Endothelial cell of umbilical vein (primary cell): Measurements from ENCODE around the gene CYP2D6. TPM values are rescaled to one million over a fixed set of nuclear protein-coding genes. Genes with fewer than 3 reads are reported as not detected.

Experiments
- BruUV-seq: library from RNA; stranded (reverse); fragments of 400-500 nt; replicated peaks from 2 replicates; lab custom pipeline; 2021; lab: Mats Ljungman, UMichigan
- CTCF ChIA-PET: fragments of 300-600, 350-600 bp; sonication (Branson Sonifier 250); formaldehyde crosslinking; loops from one replicate; lab custom pipeline; 2021; ENCODE audit warnings: antibody characterized with exemption, inconsistent platforms; lab: Charles Lee
- POLR2A ChIA-PET: fragments of 300-600, 350-600 bp; sonication (Branson Sonifier 250); formaldehyde crosslinking; loops from one replicate; lab custom pipeline; 2021; ENCODE audit warnings: antibody characterized with exemption, inconsistent platforms; lab: Charles Lee
- DNase-seq: peaks from one replicate; pipeline ENCODE4 v3.0.0-alpha.2; 2011; ENCODE audit warnings: low read depth, low spot score
- FAIRE-seq: peaks from 2 replicates; lab custom pipeline; 2011; peaks lifted over from hg19 to GRCh38; lab: Jason Lieb, UNC
- H2AFZ ChIP-seq: 2 replicates; pipeline ENCODE4 v1.6.0; 2012; ENCODE audit warnings: low read depth, low read length, control low read depth, inconsistent platforms
- H3K27ac ChIP-seq: 2 replicates; pipeline ENCODE4 v1.5.1; 2011; ENCODE audit warnings: low read depth, mild to moderate bottlenecking, control low read depth, low read length, moderate library complexity; ENCODE audit not compliant: insufficient read depth
- H3K27me3 ChIP-seq, 2 experiments: 2 replicates each; pipeline versions ENCODE4 v1.6.0 to v1.6.1; 2011; ENCODE audit warnings: low read length in 2 of 2, mixed read lengths in 1 of 2; ENCODE audit not compliant: control insufficient read depth in 2 of 2, insufficient read depth in 2 of 2
- H3K36me3 ChIP-seq, 2 experiments: 2 replicates in 1 of 2; 3 replicates in 1 of 2; pipeline ENCODE4 v1.5.1; 2011; ENCODE audit warnings: low read length in 2 of 2, mild to moderate bottlenecking in 1 of 2, moderate library complexity in 1 of 2; ENCODE audit not compliant: control insufficient read depth in 2 of 2, insufficient read depth in 2 of 2; ENCODE audit errors: extremely low read depth in 1 of 2
- H3K4me1 ChIP-seq: 3 replicates; pipeline ENCODE4 v1.5.1; 2011; ENCODE audit warnings: mild to moderate bottlenecking, low read length; ENCODE audit not compliant: control insufficient read depth, insufficient read depth; ENCODE audit errors: extremely low read depth
- H3K4me2 ChIP-seq: 2 replicates; pipeline ENCODE4 v1.6.1; 2011; ENCODE audit warnings: low read length, control low read depth, mixed read lengths; ENCODE audit not compliant: insufficient read depth
- H3K4me3 ChIP-seq, 3 experiments: fragments of 200-600 bp in 1 of 3; sonication (generic), shearing (Covaris generic) in 1 of 3; replicated peaks in 1 of 3; 2 replicates each; pipeline ENCODE4 v1.5.1; 2011 to 2016; ENCODE audit warnings: control low read depth in 3 of 3, low read length in 3 of 3, mild to moderate bottlenecking in 2 of 3, inconsistent platforms in 1 of 3, low read depth in 1 of 3, moderate library complexity in 1 of 3; ENCODE audit not compliant: insufficient read depth in 1 of 3
- H3K79me2 ChIP-seq: 2 replicates; pipeline ENCODE4 v1.6.0; 2012; ENCODE audit warnings: low read length, inconsistent platforms; ENCODE audit not compliant: control insufficient read depth, insufficient read depth
- H3K9ac ChIP-seq: replicated peaks from 2 replicates; pipeline ENCODE3; 2011; ENCODE audit warnings: low read length, control low read depth; ENCODE audit not compliant: insufficient read depth; ENCODE audit errors: extremely low read depth
- H3K9me1 ChIP-seq: replicated peaks from 3 replicates; pipeline ENCODE4 v1.6.0; 2011; ENCODE audit warnings: mild to moderate bottlenecking, low read length; ENCODE audit not compliant: control insufficient read depth, insufficient read depth; ENCODE audit errors: extremely low read depth
- H3K9me3 ChIP-seq: replicated peaks from 2 replicates; pipeline ENCODE4 v1.5.1; 2012; ENCODE audit warnings: low read length, inconsistent platforms; ENCODE audit not compliant: control insufficient read depth, insufficient read depth
- H4K20me1 ChIP-seq: replicated peaks from 2 replicates; pipeline ENCODE3; 2011; ENCODE audit warnings: mild to moderate bottlenecking, low read length; ENCODE audit not compliant: control insufficient read depth, insufficient read depth; ENCODE audit errors: extremely low read depth
- CTCF ChIP-seq, 2 donors: IDR thresholded peaks; 1 replicate in 1 of 2; 2 replicates in 1 of 2; pipeline ENCODE4 v1.5.1; 2011; ENCODE audit warnings: low read length in 2 of 2, mild to moderate bottlenecking in 2 of 2, moderate library complexity in 2 of 2, control low read depth in 1 of 2, inconsistent platforms in 1 of 2, low read depth in 1 of 2; ENCODE audit not compliant: insufficient read depth in 1 of 2; ENCODE audit errors: extremely low read depth in 1 of 2
- EZH2 ChIP-seq: IDR thresholded peaks from 2 replicates; pipeline ENCODE4 v1.6.1; 2012; ENCODE audit warnings: borderline replicate concordance, low read depth, mild to moderate bottlenecking, moderate library complexity, low read length, inconsistent platforms; ENCODE audit not compliant: severe bottlenecking
- FOS ChIP-seq: IDR thresholded peaks from 2 replicates; pipeline ENCODE4 v1.6.1; 2011; ENCODE audit warnings: mild to moderate bottlenecking, low read length, moderate library complexity, borderline replicate concordance; ENCODE audit not compliant: insufficient read depth
- GATA2 ChIP-seq: IDR thresholded peaks from 2 replicates; pipeline ENCODE4 v1.7.0; 2011; ENCODE audit warnings: low read depth, mild to moderate bottlenecking, moderate library complexity, mixed read lengths, low read length; ENCODE audit not compliant: insufficient read length, insufficient read depth
- JUN ChIP-seq: IDR thresholded peaks from 2 replicates; pipeline ENCODE4 v1.6.1; 2011; ENCODE audit warnings: borderline replicate concordance, low read depth; ENCODE audit not compliant: insufficient read length, insufficient read depth
- MAX ChIP-seq: IDR thresholded peaks from 2 replicates; pipeline ENCODE4 v1.6.1; 2011; ENCODE audit not compliant: insufficient read depth, insufficient read length
- MYC ChIP-seq: IDR thresholded peaks from one replicate; pipeline ENCODE4 v1.6.1; 2011; ENCODE audit warnings: mild to moderate bottlenecking, low read depth, low read length
- POLR2A ChIP-seq: IDR thresholded peaks from 2 replicates; pipeline ENCODE4 v1.6.1; 2012; ENCODE audit warnings: low read depth, mild to moderate bottlenecking, control low read depth, low read length
- dilution Hi-C: fragments of 300-500 bp; cut with MboI; formaldehyde crosslinking; loops from one replicate; pipeline ENCODE4 v1.15.0; 2019; ENCODE audit warnings: low sequenced_read_pairs; ENCODE audit not compliant: extremely low pct_ligation_motif_present
- intact Hi-C: fragments of 100-400 bp; cut with micrococcal nuclease; formaldehyde crosslinking; loops from one replicate; pipeline ENCODE4 v1.10.0; 2022
- polyA plus RNA-seq, 4 experiments: library from polyadenylated mRNA; depleted of rRNA in 3 of 4; stranded (reverse) in 3 of 4; unstranded in 1 of 4; fragments of >200 nt; gene quantifications; 2 replicates each; pipeline versions ENCODE4 v1.2.1 to v1.2.3, GENCODE V29; 2011 to 2012; ENCODE audit warnings: missing spikeins in 1 of 4
- total RNA-seq: library from RNA; stranded (reverse); gene quantifications from 2 replicates; pipeline ENCODE4 v1.2.3, GENCODE V29; 2021

Gene CYP2D6
- total and polyA plus RNA-seq, 2 donors (not counting 3 experiments of a cell fraction or from before 2014, with no cell fraction given) = 0.25 to 0.91 TPM

- Histone ChIP-seq H2AFZ (no peak overlapping the region), H3K9me3 (no peaks in the 10 kb centered on the region), H3K9ac (no peak overlapping the region), H3K4me2 (no peak overlapping the region), H3K36me3 (no peaks in the 10 kb centered on the region), H4K20me1 (no peaks in the 10 kb centered on the region), H3K9me1 (no peaks in the 10 kb centered on the region), H3K4me3 (no peak overlapping the region), H3K4me1 (peaks cover 11% of the 10 kb centered on the region), H3K27me3 (no peaks in the 10 kb centered on the region), H3K79me2 (no peaks in the 10 kb centered on the region), H3K27ac (no peak overlapping the region)
- POLR2A ChIA-PET = no interaction called here
- no peak for TF ChIP-seq JUN
- no peak for TF ChIP-seq EZH2
- no peak for TF ChIP-seq GATA2
- no peak for TF ChIP-seq MYC
- no peak for TF ChIP-seq POLR2A
- TF ChIP-seq FOS = no peak
- no peak for TF ChIP-seq CTCF (IDR thresholded peaks at IDR 0.05; ENCODE audit: extremely low read depth in 1 of 2, insufficient read depth in 1 of 2, low read depth in 1 of 2, low read length in 2 of 2)
- no peak for TF ChIP-seq MAX
- BruUV-seq = no TSS peak
- DNase-seq (no peak), FAIRE-seq (peak; percentile 55)
- dilution Hi-C loops = no loop called here
- CTCF ChIA-PET = interaction anchor here (1.0 to 2.6 kb wide), 7 partner anchors 108 to 301 kb away, joined by 3 to 13 read pairs (median 4); no protein-coding TSS in a partner anchor
- intact Hi-C loops = loop anchor here (5.0 kb wide), 1 partner anchor 100 kb away; the partner anchor contains the start of gene TCF20
Measured at GRCh38 chr22:42172773-42173172, 42.2 kb upstream of the CYP2D6 start.
